NCI-H2029 (cell line): ENCODE data around the gene DBH.
"Not testable (repeated sequence)": the region's sequence is repeated elsewhere in the genome, so short reads cannot be mapped to it uniquely, and the experiment has no call there.

Experiments
- DNase-seq: peaks from one replicate; lab custom pipeline; 2025; lab: John Stamatoyannopoulos, UW

The DBH gene

GRCh38 chr9:133666845-133667244, 30.7 kb downstream of the DBH start:
- DNase-seq: no peak

- no peak for DNase-seq
Measured at GRCh38 chr9:133667759-133668450, 31.7 kb downstream of the DBH start.

GRCh38 chr9:133669182-133669801, 33.1 kb downstream of the DBH start:
- DNase-seq: no peak

- DNase-seq: no peak
Measured at GRCh38 chr9:133670466-133670865, 34.3 kb downstream of the DBH start.

GRCh38 chr9:133671371-133671770, 35.2 kb downstream of the DBH start:
- DNase-seq: no peak

GRCh38 chr9:133672503-133673257, 36.5 kb downstream of the DBH start:
- DNase-seq: no peak

- DNase-seq: no peak
Measured at GRCh38 chr9:133673258-133673655, 37.1 kb downstream of the DBH start.

GRCh38 chr9:133674091-133674490, 37.9 kb downstream of the DBH start:
- no peak for DNase-seq

- not testable (repeated sequence) for DNase-seq
Measured at GRCh38 chr9:133675796-133676195, 39.6 kb downstream of the DBH start.

GRCh38 chr9:133676450-133676849, 40.3 kb downstream of the DBH start:
- no peak for DNase-seq

GRCh38 chr9:133677126-133678010, 41.2 kb downstream of the DBH start:
- DNase-seq: no peak

GRCh38 chr9:133679056-133679455, 42.9 kb downstream of the DBH start:
- no peak for DNase-seq

GRCh38 chr9:133679466-133680061, 43.4 kb downstream of the DBH start:
- DNase-seq: no peak

- DNase-seq: no peak
Measured at GRCh38 chr9:133680250-133680975, 44.2 kb downstream of the DBH start.

GRCh38 chr9:133680976-133681657, 45.0 kb downstream of the DBH start:
- no peak for DNase-seq

- DNase-seq: no peak
Measured at GRCh38 chr9:133681658-133682306, 45.6 kb downstream of the DBH start.

- no peak for DNase-seq
Measured at GRCh38 chr9:133682818-133683585, 46.8 kb downstream of the DBH start.

GRCh38 chr9:133683586-133684120, 47.5 kb downstream of the DBH start:
- no peak for DNase-seq
